OCI-LY7 (cell line): ENCODE data around the gene DNASE1. TPM values are rescaled to one million over a fixed set of nuclear protein-coding genes. Genes with fewer than 3 reads are reported as not detected.

Experiments
- BruUV-seq: library from RNA; stranded (reverse); fragments of 400-500 nt; replicated peaks from 2 replicates; lab custom pipeline; 2021; lab: Mats Ljungman, UMichigan
- CTCF ChIA-PET: fragments of 300-600 bp; sonication (Branson Sonifier 250); formaldehyde crosslinking; loops from one replicate; lab custom pipeline; 2022; ENCODE audit warnings: antibody characterized with exemption; ENCODE audit not compliant: unreplicated experiment; lab: Charles Lee
- POLR2A ChIA-PET: fragments of 300-600 bp; sonication (Branson Sonifier 250); formaldehyde crosslinking; loops from one replicate; lab custom pipeline; 2022; ENCODE audit warnings: antibody characterized with exemption; lab: Charles Lee
- DNase-seq: peaks from one replicate; pipeline ENCODE4 v3.0.0-alpha.2; 2015; ENCODE audit warnings: low spot score
- H2AFZ ChIP-seq: fragments of 200-600 bp; sonication (generic), shearing (Covaris generic); 2 replicates; pipeline ENCODE4 v1.6.1; 2014; ENCODE audit warnings: mild to moderate bottlenecking, antibody characterized with exemption, low read length, moderate library complexity
- H3K27ac ChIP-seq: fragments of 200-600 bp; sonication (generic); 2 replicates; pipeline ENCODE4 v1.5.1; 2014; ENCODE audit warnings: mixed run types, low read depth, mild to moderate bottlenecking, moderate library complexity, low read length, inconsistent platforms; ENCODE audit not compliant: poor library complexity, severe bottlenecking
- H3K36me3 ChIP-seq: fragments of 200-600 bp; sonication (generic); 2 replicates; pipeline ENCODE4 v1.6.1; 2014; ENCODE audit warnings: mild to moderate bottlenecking, antibody characterized with exemption, low read length, moderate library complexity, mixed read lengths; ENCODE audit not compliant: insufficient read depth
- H3K4me1 ChIP-seq: fragments of 200-600 bp; sonication (generic); 2 replicates; pipeline ENCODE4 v1.5.1; 2014; ENCODE audit warnings: mild to moderate bottlenecking, low read length; ENCODE audit not compliant: insufficient read depth, poor library complexity, severe bottlenecking
- H3K4me2 ChIP-seq: fragments of 200-600 bp; sonication (generic); 2 replicates; pipeline ENCODE4 v1.6.1; 2014; ENCODE audit warnings: mild to moderate bottlenecking, low read length
- H3K4me3 ChIP-seq: fragments of 200-600 bp; sonication (generic); 2 replicates; pipeline ENCODE4 v1.5.1; 2014; ENCODE audit warnings: mild to moderate bottlenecking, low read depth, low read length; ENCODE audit not compliant: poor library complexity, severe bottlenecking
- H3K79me2 ChIP-seq: fragments of 200-600 bp; sonication (generic); 2 replicates; pipeline ENCODE4 v1.6.1; 2016; ENCODE audit warnings: low read depth, mild to moderate bottlenecking, low read length, moderate library complexity, mixed read lengths; ENCODE audit not compliant: insufficient read depth
- H3K9me2 ChIP-seq: fragments of 200-600 bp; sonication (generic); 2 replicates; pipeline ENCODE4 v1.6.1; 2016; ENCODE audit warnings: mild to moderate bottlenecking, low read length, mixed read lengths; ENCODE audit not compliant: insufficient read depth
- H3K9me3 ChIP-seq: fragments of 200-600 bp; sonication (generic); 2 replicates; pipeline ENCODE4 v1.6.1; 2014; ENCODE audit warnings: mild to moderate bottlenecking, mixed run types, low read length, mixed read lengths
- H4K20me1 ChIP-seq: fragments of 200-600 bp; sonication (generic); 2 replicates; pipeline ENCODE4 v1.6.1; 2014; ENCODE audit warnings: mild to moderate bottlenecking, antibody characterized with exemption, low read length, moderate library complexity, mixed read lengths; ENCODE audit not compliant: insufficient read depth
- EZH2phosphoT487 ChIP-seq: fragments of 200-600 bp; sonication (generic); IDR thresholded peaks from 2 replicates; pipeline ENCODE4 v1.6.1; 2018; ENCODE audit warnings: low read depth, borderline replicate concordance, mild to moderate bottlenecking, mixed run types, antibody characterized with exemption, low read length, moderate library complexity, mixed read lengths
- intact Hi-C: fragments of 100-400 bp; cut with micrococcal nuclease; formaldehyde crosslinking; loops from one replicate; pipeline ENCODE4 v1.10.0; 2022; ENCODE audit not compliant: unreplicated experiment
- total RNA-seq, 2 experiments: library from RNA; depleted of rRNA in 1 of 2; stranded (reverse); fragments of >200 nt in 1 of 2; shearing (Covaris generic) in 1 of 2; gene quantifications; 2 replicates each; pipeline ENCODE4 v1.2.3, GENCODE V29; 2014 to 2022
- TF ChIP-seq, protein P1 (sequence below): fragments of 200-600 bp; sonication (generic); conservative IDR thresholded peaks from 2 replicates; pipeline ENCODE4 v1.5.1; 2014; ENCODE audit warnings: mild to moderate bottlenecking, antibody characterized with exemption, low read length, moderate library complexity, mixed read lengths

The DNASE1 gene
- total RNA-seq, 2 experiments from 2014 or later, result 45.5 to 84.8 TPM

DNA sequence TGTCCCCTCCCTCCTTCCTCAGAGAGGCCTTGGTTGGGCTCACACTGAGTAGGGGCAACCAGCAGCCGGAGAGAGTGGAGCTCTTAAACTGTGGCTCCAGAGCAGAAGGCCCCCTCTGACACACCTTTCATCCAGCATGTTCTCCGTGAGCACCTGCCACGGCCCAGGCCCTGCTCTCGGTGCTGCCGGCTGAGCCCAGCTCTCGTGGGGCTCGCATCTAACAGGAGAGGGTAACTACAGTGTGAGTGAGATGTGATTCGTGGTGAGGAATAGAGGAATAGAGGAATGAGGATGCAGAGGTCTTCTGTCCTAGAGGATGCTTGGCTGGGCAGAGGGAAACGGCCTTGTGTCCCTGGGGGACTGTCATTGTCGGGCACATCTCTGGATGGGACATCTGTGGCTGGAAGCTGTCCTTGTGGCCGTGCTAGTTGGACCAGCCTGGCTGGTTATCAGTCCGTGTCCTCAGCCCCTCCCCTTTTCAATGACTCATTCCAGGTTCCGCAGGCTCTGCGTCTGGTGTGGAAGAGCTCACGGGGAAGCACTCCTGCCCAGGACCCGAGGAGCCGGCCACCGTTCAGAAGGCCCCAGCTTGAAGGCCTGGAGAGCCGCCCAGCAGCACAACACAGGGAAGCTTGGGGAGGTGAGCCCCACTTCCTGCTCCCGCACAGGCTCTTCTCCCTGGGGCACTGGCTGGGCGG is 11.9 kb upstream of the DNASE1 start:
- intact Hi-C loops, result no loop called here
- no peak for DNase-seq
- H3K36me3 ChIP-seq, result peaks cover 29% of the 10 kb centered on the region; the same call in 1 of the 2 replicates
- H3K4me2 ChIP-seq, result no peak overlapping the region
- H3K9me3 ChIP-seq, result no peaks in the 10 kb centered on the region
- BruUV-seq, result no TSS peak
- TF ChIP-seq EZH2phosphoT487, result no peak
- TF ChIP-seq, protein P1, sequence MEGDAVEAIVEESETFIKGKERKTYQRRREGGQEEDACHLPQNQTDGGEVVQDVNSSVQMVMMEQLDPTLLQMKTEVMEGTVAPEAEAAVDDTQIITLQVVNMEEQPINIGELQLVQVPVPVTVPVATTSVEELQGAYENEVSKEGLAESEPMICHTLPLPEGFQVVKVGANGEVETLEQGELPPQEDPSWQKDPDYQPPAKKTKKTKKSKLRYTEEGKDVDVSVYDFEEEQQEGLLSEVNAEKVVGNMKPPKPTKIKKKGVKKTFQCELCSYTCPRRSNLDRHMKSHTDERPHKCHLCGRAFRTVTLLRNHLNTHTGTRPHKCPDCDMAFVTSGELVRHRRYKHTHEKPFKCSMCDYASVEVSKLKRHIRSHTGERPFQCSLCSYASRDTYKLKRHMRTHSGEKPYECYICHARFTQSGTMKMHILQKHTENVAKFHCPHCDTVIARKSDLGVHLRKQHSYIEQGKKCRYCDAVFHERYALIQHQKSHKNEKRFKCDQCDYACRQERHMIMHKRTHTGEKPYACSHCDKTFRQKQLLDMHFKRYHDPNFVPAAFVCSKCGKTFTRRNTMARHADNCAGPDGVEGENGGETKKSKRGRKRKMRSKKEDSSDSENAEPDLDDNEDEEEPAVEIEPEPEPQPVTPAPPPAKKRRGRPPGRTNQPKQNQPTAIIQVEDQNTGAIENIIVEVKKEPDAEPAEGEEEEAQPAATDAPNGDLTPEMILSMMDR, result no peak
- ChIA-PET CTCF (no interaction called here), POLR2A (interaction anchor here (0.7 kb wide), 1 partner anchor 15 kb away, joined by 3 read pairs; no protein-coding TSS in a partner anchor)
- no peak overlapping the region for H2AFZ ChIP-seq
- H3K9me2 ChIP-seq, result no peaks in the 10 kb centered on the region
- peaks cover 7% of the 10 kb centered on the region for H3K4me1 ChIP-seq
- no peaks in the 10 kb centered on the region for H4K20me1 ChIP-seq
- no peak overlapping the region for H3K27ac ChIP-seq
- peaks cover 14% of the 10 kb centered on the region; the same call in 1 of the 2 replicates for H3K79me2 ChIP-seq
- no peak overlapping the region for H3K4me3 ChIP-seq

DNA sequence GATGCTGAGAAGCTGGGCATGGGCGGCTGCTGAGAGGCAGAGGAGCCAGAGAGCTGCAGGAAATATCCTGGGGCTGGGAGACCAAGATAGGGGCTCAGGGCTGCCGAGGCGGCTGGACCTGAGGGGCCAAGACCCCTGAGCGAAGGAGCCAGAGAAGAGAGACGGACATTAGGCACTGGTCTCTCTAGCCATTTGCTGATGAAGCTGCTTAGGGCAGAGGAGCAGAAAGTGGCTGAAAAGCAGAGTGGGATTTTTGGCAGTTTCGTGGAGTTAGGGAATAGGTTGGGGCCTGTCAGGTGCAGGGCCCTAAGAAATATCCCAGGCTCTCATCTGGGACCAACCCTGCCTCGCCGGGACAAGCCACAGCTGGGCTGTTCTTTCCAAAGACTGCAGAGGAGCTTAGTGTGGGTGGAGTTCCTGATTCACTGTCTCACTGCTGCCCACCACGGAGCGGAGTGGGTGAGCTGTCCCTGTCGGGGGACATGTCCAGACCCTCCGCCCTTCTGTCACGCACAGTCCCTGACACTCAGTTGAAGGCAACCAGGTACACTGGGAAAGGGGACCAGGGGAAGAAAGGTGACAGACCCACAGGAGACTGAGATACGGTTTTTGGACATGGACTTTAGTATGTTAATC is 11.3 kb upstream of the DNASE1 start:
- no peak overlapping the region for H3K4me2 ChIP-seq
- H3K4me3 ChIP-seq, result no peak overlapping the region
- no peaks in the 10 kb centered on the region for H3K9me2 ChIP-seq
- ChIA-PET POLR2A (interaction anchor here (0.6 kb wide), 1 partner anchor 75 kb away, joined by 3 read pairs; no protein-coding TSS in a partner anchor), CTCF (no interaction called here)
- no peaks in the 10 kb centered on the region for H4K20me1 ChIP-seq
- TF ChIP-seq, protein P1, result no peak
- no peak for TF ChIP-seq EZH2phosphoT487
- intact Hi-C loops, result no loop called here
- no peak overlapping the region for H3K27ac ChIP-seq
- peaks cover 29% of the 10 kb centered on the region; the same call in 1 of the 2 replicates for H3K36me3 ChIP-seq
- H2AFZ ChIP-seq, result no peak overlapping the region
- H3K4me1 ChIP-seq, result peaks cover under 1% of the 10 kb centered on the region
- BruUV-seq, result no TSS peak
- peaks cover 8% of the 10 kb centered on the region; the same call in 1 of the 2 replicates for H3K79me2 ChIP-seq
- no peaks in the 10 kb centered on the region for H3K9me3 ChIP-seq
- DNase-seq, result no peak

GRCh38 chr16:3645108-3645503 is 9.4 kb upstream of the DNASE1 start:
- no peak for DNase-seq
- Histone ChIP-seq H3K9me3 (no peaks in the 10 kb centered on the region), H3K4me3 (no peak overlapping the region), H3K27ac (no peak overlapping the region), H3K79me2 (no peaks in the 10 kb centered on the region), H3K4me2 (no peak overlapping the region), H2AFZ (no peak overlapping the region), H3K9me2 (no peaks in the 10 kb centered on the region), H3K4me1 (no peaks in the 10 kb centered on the region), H3K36me3 (peaks cover 25% of the 10 kb centered on the region; the same call in 1 of the 2 replicates), H4K20me1 (no peaks in the 10 kb centered on the region)
- CTCF ChIA-PET, result no interaction called here
- no peak for TF ChIP-seq EZH2phosphoT487
- TF ChIP-seq, protein P1, result no peak
- no TSS peak for BruUV-seq
- POLR2A ChIA-PET, result interaction anchor here (0.6 kb wide), 1 partner anchor 22 kb away, joined by 7 read pairs; no protein-coding TSS in a partner anchor
- intact Hi-C loops, result no loop called here
